GM12878 (cell line): ENCODE results near the gene YAE1. TPM values are rescaled to one million over a fixed set of nuclear protein-coding genes. Genes with fewer than 3 reads are reported as not detected.
A peak's percentile ranks its signal among the peaks of the same experiment; 100 is the strongest.
"Not testable (repeated sequence)": the region's sequence is repeated elsewhere in the genome, so short reads cannot be mapped to it uniquely, and the experiment has no call there.

ENCODE experiments used
- ATAC-seq: fragments of 200-7000 bp; cut with Tn5 transposase; 3 replicates; pipeline ENCODE4 v1.9.1; 2020; ENCODE audit warnings: mild to moderate bottlenecking, moderate library complexity
- BruUV-seq: library from RNA; stranded (reverse); fragments of 400-500 nt; replicated peaks from 2 replicates; lab custom pipeline; 2021; lab: Mats Ljungman, UMichigan
- CTCF ChIA-PET: fragments of 300-600 bp; sonication (Branson Sonifier 250); formaldehyde crosslinking; extraction: SDS; loops from one replicate; lab custom pipeline; 2021; ENCODE audit warnings: inconsistent platforms; lab: Yijun Ruan, JAX
- POLR2A ChIA-PET: fragments of 350-600 bp; formaldehyde crosslinking; extraction: SDS; loops from one replicate; lab custom pipeline; 2021; ENCODE audit warnings: inconsistent platforms; lab: Charles Lee
- RAD21 ChIA-PET: fragments of 300-600 bp; sonication (Branson Sonifier 250); formaldehyde crosslinking; loops from one replicate; lab custom pipeline; 2023; ENCODE audit warnings: antibody characterized with exemption; ENCODE audit not compliant: unreplicated experiment; lab: Charles Lee
- SMC1A ChIA-PET: fragments of 300-600 bp; sonication (Branson Sonifier 250); formaldehyde crosslinking; loops from one replicate; lab custom pipeline; 2023; ENCODE audit not compliant: unreplicated experiment, uncharacterized antibody; lab: Charles Lee
- DNase-seq: peaks from one replicate; pipeline ENCODE4 v3.0.0-alpha.2; 2011; ENCODE audit warnings: low read depth, low spot score
- FAIRE-seq: peaks from 3 replicates; lab custom pipeline; 2011; peaks lifted over from hg19 to GRCh38; lab: Jason Lieb, UNC
- H2AFZ ChIP-seq: 2 replicates; pipeline ENCODE4 v1.6.0; 2011; ENCODE audit warnings: low read depth, low read length, control low read depth; ENCODE audit not compliant: control insufficient read depth
- H3K27ac ChIP-seq: 2 replicates; pipeline ENCODE4 v1.5.1; 2011; ENCODE audit warnings: control low read depth; ENCODE audit not compliant: control insufficient read depth, insufficient read depth
- H3K27me3 ChIP-seq, 2 experiments: replicated peaks in 1 of 2; 2 replicates each; pipeline versions ENCODE4 v1.6.0 to v1.6.1; 2011; ENCODE audit warnings: low read length in 1 of 2; ENCODE audit not compliant: control insufficient read depth in 2 of 2, insufficient read depth in 2 of 2
- H3K36me3 ChIP-seq, 2 experiments: 2 replicates each; pipeline ENCODE4 v1.5.1; 2011; ENCODE audit warnings: low read length in 1 of 2; ENCODE audit not compliant: control insufficient read depth in 2 of 2, insufficient read depth in 2 of 2
- H3K4me1 ChIP-seq: 2 replicates; pipeline ENCODE4 v1.6.1; 2011; ENCODE audit warnings: mild to moderate bottlenecking, low read length, moderate library complexity, mixed read lengths; ENCODE audit not compliant: control insufficient read depth, insufficient read depth
- H3K4me2 ChIP-seq: 2 replicates; pipeline ENCODE4 v1.6.0; 2011; ENCODE audit warnings: control low read depth; ENCODE audit not compliant: control insufficient read depth, insufficient read depth
- H3K4me3 ChIP-seq: fragments of 200-600 bp; sonication (generic); 2 replicates; pipeline ENCODE4 v1.5.1; 2016
- H3K79me2 ChIP-seq: 2 replicates; pipeline ENCODE4 v1.6.0; 2011; ENCODE audit warnings: low read length; ENCODE audit not compliant: control insufficient read depth, insufficient read depth
- H3K9ac ChIP-seq: 2 replicates; pipeline ENCODE4 v1.8.0; 2011; ENCODE audit warnings: low read length, control low read depth, mixed read lengths; ENCODE audit not compliant: control insufficient read depth, insufficient read depth
- H3K9me3 ChIP-seq: replicated peaks from 3 replicates; pipeline ENCODE4 v1.5.1; 2011; ENCODE audit warnings: mild to moderate bottlenecking, low read length; ENCODE audit not compliant: control insufficient read depth, insufficient read depth
- H4K20me1 ChIP-seq: 2 replicates; pipeline ENCODE4 v1.6.0; 2011; ENCODE audit not compliant: control insufficient read depth, insufficient read depth
- CBX3 ChIP-seq: fragments of 200-600 bp; sonication (generic); IDR thresholded peaks from 2 replicates; pipeline ENCODE4 v1.6.1; 2016; ENCODE audit warnings: low read depth, borderline replicate concordance
- FOXK2 ChIP-seq: fragments of 450-650 bp; IDR thresholded peaks from 2 replicates; pipeline ENCODE4 v1.6.1; 2017; ENCODE audit warnings: mild to moderate bottlenecking, moderate library complexity
- HDGF ChIP-seq: fragments of 450-650 bp; IDR thresholded peaks from 2 replicates; pipeline ENCODE4 v1.6.1; 2016; ENCODE audit warnings: antibody characterized with exemption
- IKZF1 ChIP-seq: fragments of 450-650 bp; conservative IDR thresholded peaks from 2 replicates; pipeline ENCODE4 v1.6.1; 2017; ENCODE audit warnings: antibody characterized with exemption, mild to moderate bottlenecking
- POU2F2 ChIP-seq: IDR thresholded peaks from 3 replicates; pipeline ENCODE4 v1.6.1; 2011; ENCODE audit warnings: low read depth, mild to moderate bottlenecking, low read length, borderline replicate concordance
- SUPT20H ChIP-seq: IDR thresholded peaks from 2 replicates; pipeline ENCODE4 v1.6.1; 2011; ENCODE audit warnings: low read depth, mild to moderate bottlenecking, low read length, moderate library complexity, borderline replicate concordance; ENCODE audit not compliant: control insufficient read depth
- WGBS: methylation state at CpG from one replicate; pipeline ENCODE4 v1.1.6; 2016; ENCODE audit warnings: low lambda C conversion rate; ENCODE audit not compliant: insufficient replicate concordance, insufficient coverage; ENCODE audit errors: missing lambda C conversion rate; 5-methylcytosine and 5-hydroxymethylcytosine counted together
- in situ Hi-C: fragments of 300-500 bp; cut with MboI; formaldehyde crosslinking; loops from 9 replicates; pipeline ENCODE4 v1.14.3; 2018; ENCODE audit warnings: mixed read lengths
- intact Hi-C: fragments of 100-400 bp; cut with micrococcal nuclease; formaldehyde crosslinking; loops from one replicate; pipeline ENCODE4 v1.14.2; 2022; ENCODE audit not compliant: unreplicated experiment
- polyA plus RNA-seq, 11 experiments: library from polyadenylated mRNA; depleted of rRNA in 4 of 11; unstranded in 6 of 11; stranded (reverse) in 5 of 11; fragments of >200 nt; fragmentation: Nextera tagmentation in 4 of 11; fragmentation: Illumina TruSeq in 1 of 11; extraction: Ambion mirVana in 4 of 11; extraction: Trizol in 1 of 11; gene quantifications; 1 replicate in 1 of 11; 2 replicates in 10 of 11; pipeline versions ENCODE4 v1.2.1 to v1.2.3, GENCODE V29; 2011 to 2016; ENCODE audit warnings: inconsistent platforms in 2 of 11, missing spikeins in 2 of 11, low read depth in 1 of 11
- total RNA-seq, 4 experiments: library from RNA; depleted of rRNA in 3 of 4; stranded (reverse); fragments of >200 nt in 3 of 4; fragmentation: Illumina TruSeq in 1 of 4; extraction: Trizol in 1 of 4; gene quantifications; 2 replicates each; pipeline versions ENCODE4 v1.2.1 to v1.2.3, GENCODE V29; 2013 to 2021

YAE1 gene
- total and polyA plus RNA-seq, 10 of the 15 experiments (the other 5 are each of a cell fraction or from before 2014, with no cell fraction given) = 13.5 to 35.8 (median 22.9) TPM

DNA sequence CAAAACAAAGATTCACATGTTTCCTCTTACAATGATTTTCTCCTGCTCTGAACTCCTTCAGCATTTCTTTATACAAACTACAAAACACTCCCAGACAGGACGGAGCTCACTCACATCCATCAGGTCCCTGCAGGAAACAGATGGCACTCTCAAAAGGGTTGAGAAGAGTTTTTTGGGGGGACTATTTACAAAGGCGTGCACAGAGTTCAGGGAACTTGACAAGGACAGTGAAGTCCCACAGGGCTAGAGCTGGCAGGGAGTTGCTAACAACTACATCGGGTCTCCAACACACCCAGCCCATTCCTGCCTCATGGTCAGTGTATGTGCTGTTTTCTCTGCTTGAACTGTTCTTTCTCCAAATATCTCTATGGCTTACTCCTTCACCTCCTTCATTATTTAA is 24.7 kb upstream of the YAE1 start (continued):
- TF ChIP-seq SUPT20H (no peak), IKZF1 (no peak), POU2F2 (no peak)
- TF ChIP-seq, all 136 proteins: peak for 0

DNA sequence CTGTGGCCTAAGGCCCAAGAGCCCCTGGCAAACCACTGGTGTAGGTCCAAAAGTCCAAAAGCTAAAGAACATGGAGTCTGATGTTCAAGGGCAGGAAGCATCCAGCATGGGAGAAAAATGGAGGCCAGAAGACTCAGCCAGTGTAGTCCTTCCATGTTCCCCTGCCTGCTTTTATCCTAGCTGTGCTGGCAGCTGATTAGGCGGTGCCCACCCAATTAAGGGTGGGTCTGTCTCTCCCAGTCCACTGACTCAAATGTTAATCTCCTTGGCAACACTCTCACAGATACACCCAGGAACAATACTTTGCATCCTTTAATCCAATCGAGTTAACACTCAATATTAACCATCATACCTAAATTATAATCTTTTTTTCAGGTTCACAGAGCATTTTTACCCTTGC is 21.4 kb upstream of the YAE1 start:
- CTCF ChIA-PET, POLR2A ChIA-PET: not testable (repeated sequence)

DNA sequence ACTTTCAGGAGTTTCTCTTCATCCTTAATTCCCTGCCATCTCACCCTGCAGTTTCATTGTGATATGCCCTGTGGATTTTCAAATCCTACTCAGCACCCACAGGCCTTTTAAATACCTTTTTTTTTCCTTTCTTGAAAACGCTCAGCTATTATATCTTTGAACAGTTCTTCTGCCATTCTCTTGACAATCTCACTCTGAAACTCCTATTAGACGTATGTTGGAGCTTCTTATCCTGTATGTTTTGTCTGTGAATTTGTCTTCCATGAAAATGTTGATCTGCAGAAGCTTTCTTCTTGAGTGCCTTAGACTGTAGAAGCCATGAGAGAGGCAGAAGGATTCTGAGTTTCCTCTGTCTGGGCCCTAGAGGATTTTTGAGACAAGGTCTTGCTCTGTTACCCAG is 18.9 kb upstream of the YAE1 start:
- Histone ChIP-seq H3K9ac (no peak overlapping the region), H3K27me3 (no peaks in the 10 kb centered on the region; a peak in 1 of 4 replicates), H3K4me1 (no peaks in the 10 kb centered on the region), H2AFZ (no peak overlapping the region), H3K27ac (no peak overlapping the region), H3K4me3 (no peak overlapping the region), H3K4me2 (no peak overlapping the region), H3K36me3 (no peaks in the 10 kb centered on the region), H4K20me1 (no peaks in the 10 kb centered on the region), H3K79me2 (no peaks in the 10 kb centered on the region), H3K9me3 (peaks cover 3% of the 10 kb centered on the region; the same call in 2 of the 3 replicates)
- no peak for DNase-seq
- no TSS peak for BruUV-seq
- no peak for FAIRE-seq
- intact Hi-C loops = no loop called here
- no peak for ATAC-seq
- ChIA-PET RAD21 (no interaction called here), POLR2A (no interaction called here), CTCF (interaction anchor here (1.3 kb wide), 1 partner anchor 33 kb away, joined by 4 read pairs; no protein-coding TSS in a partner anchor), SMC1A (interaction anchor here (1.0 kb wide), 1 partner anchor 8 kb away, joined by 3 read pairs; no protein-coding TSS in a partner anchor)
- 0% methylated on average over 2 of the region's 2 CpGs for WGBS
- in situ Hi-C loops = no loop called here
- TF ChIP-seq CBX3 (0 out of 2 replicates have a peak, but pooled peaks have one; percentile 35), HDGF (no peak), FOXK2 (no peak)

More for the DNA sequence above, 21.4 kb upstream of the YAE1 start:
- SMC1A ChIA-PET, H3K9ac ChIP-seq, H4K20me1 ChIP-seq, H2AFZ ChIP-seq, H3K79me2 ChIP-seq, H3K9me3 ChIP-seq, H3K4me1 ChIP-seq, H3K36me3 ChIP-seq, DNase-seq, BruUV-seq, H3K27me3 ChIP-seq, H3K4me3 ChIP-seq, FAIRE-seq, ATAC-seq, RAD21 ChIA-PET, H3K4me2 ChIP-seq, in situ Hi-C loops, intact Hi-C loops, H3K27ac ChIP-seq: not testable (repeated sequence)
- WGBS = 28% methylated on average over 2 of the region's 2 CpGs
